HG03280 (cell line): ENCODE measurements around the gene CELA1.

ENCODE experiments used
- ATAC-seq: cut with Tn5 transposase; IDR thresholded peaks from one replicate; pipeline ENCODE4 v1.9.1; 2021; ENCODE audit warnings: mild to moderate bottlenecking, moderate library complexity; ENCODE audit not compliant: unreplicated experiment

The CELA1 gene

GRCh38 chr12:51377099-51377984, 30.9 kb upstream of the CELA1 start:
- no peak for ATAC-seq

- ATAC-seq = no peak
Observed at GRCh38 chr12:51374856-51375255, 28.4 kb upstream of the CELA1 start.

- no peak for ATAC-seq
Observed at GRCh38 chr12:51374361-51374760, 27.9 kb upstream of the CELA1 start.

GRCh38 chr12:51373187-51373586, 26.7 kb upstream of the CELA1 start:
- no peak for ATAC-seq

GRCh38 chr12:51372021-51372420, 25.5 kb upstream of the CELA1 start:
- no peak for ATAC-seq

GRCh38 chr12:51371295-51371953, 24.9 kb upstream of the CELA1 start:
- no peak for ATAC-seq

GRCh38 chr12:51370667-51371066, 24.2 kb upstream of the CELA1 start:
- no peak for ATAC-seq

- ATAC-seq = no peak
Observed at GRCh38 chr12:51369581-51369980, 23.1 kb upstream of the CELA1 start.

GRCh38 chr12:51368640-51369517, 22.4 kb upstream of the CELA1 start:
- peak; percentile 97 for ATAC-seq

GRCh38 chr12:51365276-51365675, 18.8 kb upstream of the CELA1 start:
- ATAC-seq = no peak

- ATAC-seq = no peak
Observed at GRCh38 chr12:51364001-51364400, 17.5 kb upstream of the CELA1 start.

GRCh38 chr12:51362747-51363342, 16.4 kb upstream of the CELA1 start:
- ATAC-seq = no peak

- ATAC-seq = no peak
Observed at GRCh38 chr12:51362307-51362706, 15.8 kb upstream of the CELA1 start.

GRCh38 chr12:51361161-51362016, 14.9 kb upstream of the CELA1 start:
- no peak for ATAC-seq

- ATAC-seq = no peak
Observed at GRCh38 chr12:51360315-51360714, 13.8 kb upstream of the CELA1 start.

GRCh38 chr12:51359851-51360250, 13.4 kb upstream of the CELA1 start:
- no peak for ATAC-seq

- no peak for ATAC-seq
Observed at GRCh38 chr12:51358496-51358895, 12.0 kb upstream of the CELA1 start.

- ATAC-seq = no peak
Observed at GRCh38 chr12:51357374-51358047, 11.0 kb upstream of the CELA1 start.

- ATAC-seq = no peak
Observed at GRCh38 chr12:51351913-51352532, 5.5 kb upstream of the CELA1 start.
